ENCODE measurements around the gene MIF4GD.
A peak's percentile ranks its signal among the peaks of the same experiment; 100 is the strongest.
"Not testable (repeated sequence)": the region's sequence is repeated elsewhere in the genome, so short reads cannot be mapped to it uniquely, and the experiment has no call there.

The MIF4GD gene

GRCh38 chr17:75260641-75261335 is 10.2 kb downstream of the MIF4GD start:
- DNase-seq = peak in 2 of 3 donors; percentile 27 to 34
- peak overlapping the region; percentile 83 for H3K4me3 ChIP-seq (ENCODE audit: insufficient read depth, low read depth, low read length, poor library complexity, severe bottlenecking)
- H3K27me3 ChIP-seq (replicated peaks; ENCODE audit: control insufficient read depth, insufficient read depth, low read length, poor library complexity, severe bottlenecking) = no peaks in the 10 kb centered on the region

GRCh38 chr17:75257228-75257627 is 13.8 kb downstream of the MIF4GD start:
- not testable (repeated sequence) for H3K27me3 ChIP-seq (replicated peaks; ENCODE audit: control insufficient read depth, insufficient read depth, low read length, poor library complexity, severe bottlenecking); H3K9me3 ChIP-seq (ENCODE audit: control insufficient read depth, low read length); DNase-seq; H3K4me3 ChIP-seq (ENCODE audit: insufficient read depth, low read depth, low read length, poor library complexity, severe bottlenecking); H3K27ac ChIP-seq (ENCODE audit: insufficient read depth, low read length, poor library complexity, severe bottlenecking); H3K36me3 ChIP-seq (ENCODE audit: control insufficient read depth, insufficient read depth, low read length)
- peaks cover 13% of the 10 kb centered on the region for H3K4me1 ChIP-seq (ENCODE audit: control insufficient read depth, insufficient read depth, low read length, poor library complexity, severe bottlenecking)

More at GRCh38 chr17:75260641-75261335, 10.2 kb downstream of the MIF4GD start:
- Histone ChIP-seq H3K36me3 (ENCODE audit: control insufficient read depth, insufficient read depth, low read length) (peaks cover 14% of the 10 kb centered on the region), H3K27ac (ENCODE audit: insufficient read depth, low read length, poor library complexity, severe bottlenecking) (peak overlapping the region; percentile 96), H3K9me3 (ENCODE audit: control insufficient read depth, low read length) (no peaks in the 10 kb centered on the region), H3K4me1 (ENCODE audit: control insufficient read depth, insufficient read depth, low read length, poor library complexity, severe bottlenecking) (peaks cover 13% of the 10 kb centered on the region)

DNA sequence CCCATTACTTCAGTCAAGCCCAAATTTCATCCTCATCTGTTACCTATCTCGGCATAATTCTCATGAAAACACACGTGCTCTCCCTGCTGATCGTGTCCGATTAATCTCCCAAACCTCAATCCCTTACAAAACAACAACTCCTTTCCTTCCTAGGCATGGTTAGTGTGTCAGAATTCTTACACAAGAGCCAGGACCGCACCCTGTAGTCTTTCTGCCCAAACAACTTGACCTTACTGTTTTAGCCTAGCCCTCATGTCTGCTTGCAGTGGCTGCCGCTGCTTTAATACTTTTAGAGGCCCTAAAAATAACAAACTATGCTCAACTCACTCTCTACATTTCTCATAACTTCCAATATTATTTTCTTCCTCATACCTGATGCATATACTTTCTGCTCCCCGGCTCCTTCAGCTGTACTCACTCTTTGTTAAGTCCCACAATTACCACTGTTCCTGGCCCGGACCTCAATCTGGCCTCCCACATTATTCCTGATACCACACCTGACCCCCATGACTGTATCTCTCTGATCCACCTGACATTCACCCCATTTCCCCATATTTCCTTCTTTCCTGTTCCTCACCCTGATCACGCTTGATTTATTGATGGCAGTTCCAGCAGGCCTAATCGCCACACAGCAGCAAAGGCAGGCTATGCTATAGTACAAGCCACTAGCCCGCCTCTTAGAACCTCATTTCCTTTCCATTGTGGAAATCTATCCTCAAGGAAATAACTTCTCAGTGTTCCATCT is 14.9 kb downstream of the MIF4GD start:
- not testable (repeated sequence) for H3K9me3 ChIP-seq (ENCODE audit: control insufficient read depth, low read length); DNase-seq; H3K36me3 ChIP-seq (ENCODE audit: control insufficient read depth, insufficient read depth, low read length); H3K4me3 ChIP-seq (ENCODE audit: insufficient read depth, low read depth, low read length, poor library complexity, severe bottlenecking); H3K27me3 ChIP-seq (replicated peaks; ENCODE audit: control insufficient read depth, insufficient read depth, low read length, poor library complexity, severe bottlenecking); H3K27ac ChIP-seq (ENCODE audit: insufficient read depth, low read length, poor library complexity, severe bottlenecking)
- peaks cover 13% of the 10 kb centered on the region for H3K4me1 ChIP-seq (ENCODE audit: control insufficient read depth, insufficient read depth, low read length, poor library complexity, severe bottlenecking)

DNA sequence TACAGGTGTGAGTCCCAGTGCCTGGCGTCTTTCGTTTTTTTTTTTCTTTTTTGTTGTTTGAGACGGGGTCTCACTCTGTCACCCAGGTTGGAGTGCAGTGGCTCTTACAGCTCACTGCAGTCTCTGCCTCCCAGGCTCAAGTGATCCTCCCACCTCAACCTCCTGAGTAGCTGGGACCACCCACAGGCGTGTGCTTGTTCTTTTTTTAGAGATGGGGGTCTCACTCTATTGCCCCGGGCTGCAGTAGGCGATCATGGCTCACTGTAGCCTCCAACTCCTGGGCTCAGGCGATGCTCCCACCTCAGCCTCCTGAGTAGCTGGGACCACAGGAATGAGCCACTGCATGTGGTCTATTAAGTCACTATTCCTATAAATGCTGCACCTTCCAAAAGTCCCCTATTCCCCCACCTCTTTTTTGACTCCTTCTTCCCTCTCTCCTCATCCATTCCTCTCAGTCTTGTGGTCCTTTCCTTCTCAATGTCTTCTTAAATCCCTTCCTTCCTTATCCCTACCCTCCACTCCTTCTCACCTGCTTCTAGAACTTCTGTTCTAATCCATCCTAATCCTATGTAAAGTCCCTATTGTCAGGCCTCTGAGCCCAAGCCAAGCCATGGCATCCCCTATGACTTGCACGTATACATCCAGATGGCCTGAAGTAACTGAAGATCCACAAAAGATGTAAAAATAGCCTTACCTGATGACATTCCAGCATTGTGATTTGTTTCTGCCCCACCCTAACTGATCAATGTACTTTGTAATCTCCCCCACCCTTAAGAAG is 18.8 kb downstream of the MIF4GD start:
- peaks cover 3% of the 10 kb centered on the region for H3K4me1 ChIP-seq (ENCODE audit: control insufficient read depth, insufficient read depth, low read length, poor library complexity, severe bottlenecking)
- DNase-seq = no peak
- H3K27ac ChIP-seq (ENCODE audit: insufficient read depth, low read length, poor library complexity, severe bottlenecking) = no peak overlapping the region
- no peaks in the 10 kb centered on the region for H3K9me3 ChIP-seq (ENCODE audit: control insufficient read depth, low read length)
- H3K27me3 ChIP-seq (replicated peaks; ENCODE audit: control insufficient read depth, insufficient read depth, low read length, poor library complexity, severe bottlenecking) = no peaks in the 10 kb centered on the region
- H3K36me3 ChIP-seq (ENCODE audit: control insufficient read depth, insufficient read depth, low read length) = no peaks in the 10 kb centered on the region
- no peak overlapping the region for H3K4me3 ChIP-seq (ENCODE audit: insufficient read depth, low read depth, low read length, poor library complexity, severe bottlenecking)

- Histone ChIP-seq H3K27me3 (replicated peaks; ENCODE audit: control insufficient read depth, insufficient read depth, low read length, poor library complexity, severe bottlenecking) (no peaks in the 10 kb centered on the region), H3K4me3 (ENCODE audit: insufficient read depth, low read depth, low read length, poor library complexity, severe bottlenecking) (peak overlapping the region; percentile 38), H3K9me3 (ENCODE audit: control insufficient read depth, low read length) (no peaks in the 10 kb centered on the region), H3K36me3 (ENCODE audit: control insufficient read depth, insufficient read depth, low read length) (peaks cover 16% of the 10 kb centered on the region), H3K27ac (ENCODE audit: insufficient read depth, low read length, poor library complexity, severe bottlenecking) (peak overlapping the region; percentile 43), H3K4me1 (ENCODE audit: control insufficient read depth, insufficient read depth, low read length, poor library complexity, severe bottlenecking) (peaks cover 3% of the 10 kb centered on the region)
- DNase-seq = peak in 2 of 3 donors; percentile 28 to 53
Observed at GRCh38 chr17:75250009-75250471, 21.0 kb downstream of the MIF4GD start.

- peak overlapping the region; percentile 43 for H3K27ac ChIP-seq (ENCODE audit: insufficient read depth, low read length, poor library complexity, severe bottlenecking)
- peak overlapping the region; percentile 38 for H3K4me3 ChIP-seq (ENCODE audit: insufficient read depth, low read depth, low read length, poor library complexity, severe bottlenecking)
- H3K27me3 ChIP-seq (replicated peaks; ENCODE audit: control insufficient read depth, insufficient read depth, low read length, poor library complexity, severe bottlenecking) = no peaks in the 10 kb centered on the region
- peaks cover 21% of the 10 kb centered on the region for H3K36me3 ChIP-seq (ENCODE audit: control insufficient read depth, insufficient read depth, low read length)
- peaks cover 3% of the 10 kb centered on the region for H3K4me1 ChIP-seq (ENCODE audit: control insufficient read depth, insufficient read depth, low read length, poor library complexity, severe bottlenecking)
- H3K9me3 ChIP-seq (ENCODE audit: control insufficient read depth, low read length) = no peaks in the 10 kb centered on the region
- DNase-seq = no peak
Observed at GRCh38 chr17:75249564-75249963, 21.5 kb downstream of the MIF4GD start.

DNA sequence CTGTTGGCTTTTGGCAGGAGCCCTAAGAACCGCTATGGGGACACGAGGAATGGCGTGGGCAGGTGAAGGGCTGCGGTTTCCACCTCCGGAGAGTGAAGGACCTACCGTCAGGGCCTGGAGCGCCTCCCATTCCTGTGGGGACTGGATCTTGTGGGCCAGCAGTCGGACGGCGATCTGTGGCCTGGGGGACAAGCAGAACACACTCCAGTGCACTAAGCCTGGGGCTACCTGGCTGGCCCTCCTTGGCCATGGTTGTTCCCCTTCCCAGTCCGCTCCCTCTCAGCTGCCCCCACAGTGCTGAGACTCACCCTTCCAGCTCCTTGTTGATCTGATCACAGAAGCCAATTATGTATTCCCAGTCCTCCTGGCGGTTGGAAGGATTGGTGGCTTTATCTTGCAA is 24.6 kb downstream of the MIF4GD start:
- H3K4me1 ChIP-seq (ENCODE audit: control insufficient read depth, insufficient read depth, low read length, poor library complexity, severe bottlenecking) = peaks cover 26% of the 10 kb centered on the region

GRCh38 chr17:75245011-75245410 is 26.0 kb downstream of the MIF4GD start:
- DNase-seq = no peak
- Histone ChIP-seq H3K36me3 (ENCODE audit: control insufficient read depth, insufficient read depth, low read length) (peaks cover 52% of the 10 kb centered on the region), H3K27ac (ENCODE audit: insufficient read depth, low read length, poor library complexity, severe bottlenecking) (no peak overlapping the region), H3K4me3 (ENCODE audit: insufficient read depth, low read depth, low read length, poor library complexity, severe bottlenecking) (no peak overlapping the region), H3K27me3 (replicated peaks; ENCODE audit: control insufficient read depth, insufficient read depth, low read length, poor library complexity, severe bottlenecking) (no peaks in the 10 kb centered on the region), H3K4me1 (ENCODE audit: control insufficient read depth, insufficient read depth, low read length, poor library complexity, severe bottlenecking) (peaks cover 33% of the 10 kb centered on the region), H3K9me3 (ENCODE audit: control insufficient read depth, low read length) (no peaks in the 10 kb centered on the region)

More for the DNA sequence above, 24.6 kb downstream of the MIF4GD start:
- Histone ChIP-seq H3K27ac (ENCODE audit: insufficient read depth, low read length, poor library complexity, severe bottlenecking) (no peak overlapping the region), H3K4me3 (ENCODE audit: insufficient read depth, low read depth, low read length, poor library complexity, severe bottlenecking) (no peak overlapping the region), H3K36me3 (ENCODE audit: control insufficient read depth, insufficient read depth, low read length) (peaks cover 38% of the 10 kb centered on the region), H3K9me3 (ENCODE audit: control insufficient read depth, low read length) (no peaks in the 10 kb centered on the region), H3K27me3 (replicated peaks; ENCODE audit: control insufficient read depth, insufficient read depth, low read length, poor library complexity, severe bottlenecking) (no peaks in the 10 kb centered on the region)
- no peak for DNase-seq

DNA sequence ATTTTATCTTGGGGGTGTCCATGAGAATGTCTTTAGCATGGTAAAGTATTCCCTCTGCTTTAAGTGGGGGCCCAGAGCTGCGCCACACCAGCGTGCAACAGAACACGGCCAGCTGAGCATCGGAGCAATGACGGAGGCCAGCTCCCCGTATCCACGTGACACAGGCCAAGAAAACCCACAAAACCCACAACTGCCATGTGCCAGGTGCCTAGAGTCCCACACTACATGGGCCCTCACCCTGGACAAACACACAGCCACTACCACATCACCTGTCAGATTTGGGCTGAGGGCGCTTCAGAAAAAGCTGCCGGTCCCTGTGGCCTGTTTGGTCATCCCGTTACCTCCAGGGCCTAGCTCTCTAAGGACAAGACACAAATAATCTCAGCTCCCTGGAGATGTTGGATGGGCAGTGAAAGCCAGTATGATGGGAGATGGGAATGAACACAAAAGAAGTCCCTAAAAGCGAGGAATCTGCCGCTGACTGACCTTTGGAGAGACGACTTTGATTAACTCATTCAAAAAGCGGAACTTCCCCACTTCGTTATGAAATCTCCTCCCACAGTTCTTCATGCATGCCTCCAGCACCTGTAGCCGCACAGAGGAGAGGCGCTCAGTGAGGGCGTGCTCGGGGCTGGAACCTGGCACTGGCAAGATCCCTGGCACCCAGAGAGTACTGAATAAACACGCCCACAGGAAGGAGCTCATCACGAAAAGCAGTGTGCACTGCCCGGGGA is 26.7 kb downstream of the MIF4GD start:
- Histone ChIP-seq H3K4me1 (ENCODE audit: control insufficient read depth, insufficient read depth, low read length, poor library complexity, severe bottlenecking) (peaks cover 33% of the 10 kb centered on the region), H3K27ac (ENCODE audit: insufficient read depth, low read length, poor library complexity, severe bottlenecking) (peak overlapping the region; percentile 67), H3K4me3 (ENCODE audit: insufficient read depth, low read depth, low read length, poor library complexity, severe bottlenecking) (no peak overlapping the region), H3K9me3 (ENCODE audit: control insufficient read depth, low read length) (no peaks in the 10 kb centered on the region), H3K27me3 (replicated peaks; ENCODE audit: control insufficient read depth, insufficient read depth, low read length, poor library complexity, severe bottlenecking) (no peaks in the 10 kb centered on the region), H3K36me3 (ENCODE audit: control insufficient read depth, insufficient read depth, low read length) (peaks cover 56% of the 10 kb centered on the region)
- no peak for DNase-seq

Data from effector memory CD4-positive, alpha-beta T cell (primary cell).